B cell (primary cell): ENCODE data around the gene ZNF280C. TPM values are rescaled to one million over a fixed set of nuclear protein-coding genes. Genes with fewer than 3 reads are reported as not detected.

Experiments
- ATAC-seq: fragments of 200-7000 bp; cut with Tn5 transposase; one replicate; pipeline ENCODE4 v1.10.0; 2021; ENCODE audit warnings: low read depth, mild to moderate bottlenecking, moderate number of reproducible peaks, moderate library complexity
- CTCF ChIA-PET: fragments of 350-600 bp; sonication (Branson Sonifier 250); formaldehyde crosslinking; loops from one replicate; lab custom pipeline; 2021; ENCODE audit warnings: antibody characterized with exemption, inconsistent platforms; lab: Charles Lee
- POLR2A ChIA-PET: fragments of 350-600 bp; sonication (Branson Sonifier 250); formaldehyde crosslinking; loops from one replicate; lab custom pipeline; 2021; ENCODE audit warnings: antibody characterized with exemption; lab: Charles Lee
- DNase-seq: peaks from one replicate; pipeline ENCODE4 v3.0.0; 2013
- H2AFZ ChIP-seq: 2 replicates; pipeline ENCODE4 v1.6.1; 2012; ENCODE audit warnings: mild to moderate bottlenecking, low read depth, low read length; ENCODE audit not compliant: insufficient read depth, poor library complexity, severe bottlenecking
- H3K27ac ChIP-seq, 2 donors: 1 replicate in 1 of 2; 2 replicates in 1 of 2; pipeline ENCODE4 v1.5.1; 2012 to 2013; ENCODE audit warnings: low read length in 2 of 2, mild to moderate bottlenecking in 2 of 2, moderate library complexity in 1 of 2
- H3K27me3 ChIP-seq, 4 experiments: fragments of 200-600 bp in 1 of 4; sonication (generic) in 1 of 4; replicated peaks in 1 of 4; 1 replicate in 2 of 4; 2 replicates in 2 of 4; pipeline versions ENCODE4 v1.6.1 to v1.7.0; 2013 to 2016; ENCODE audit warnings: low read length in 3 of 4, mild to moderate bottlenecking in 2 of 4, mixed read lengths in 1 of 4, moderate library complexity in 1 of 4; ENCODE audit not compliant: insufficient read depth in 4 of 4, control insufficient read depth in 3 of 4; ENCODE audit errors: control extremely low read depth in 1 of 4
- H3K36me3 ChIP-seq, 2 experiments: replicated peaks in 1 of 2; 1 replicate in 1 of 2; 2 replicates in 1 of 2; pipeline versions ENCODE4 v1.6.1 to v1.7.1; 2013; ENCODE audit warnings: low read length in 1 of 2; ENCODE audit not compliant: insufficient read depth in 2 of 2, control insufficient read depth in 1 of 2; ENCODE audit errors: control extremely low read depth in 1 of 2, extremely low read depth in 1 of 2
- H3K4me1 ChIP-seq, 2 donors: fragments of 200-600 bp in 1 of 2; sonication (generic) in 1 of 2; 1 replicate in 1 of 2; 2 replicates in 1 of 2; pipeline versions ENCODE4 v1.5.1 to v1.6.1; 2013 to 2017; ENCODE audit warnings: low read length in 2 of 2; ENCODE audit not compliant: control insufficient read depth in 2 of 2, insufficient read depth in 2 of 2
- H3K4me2 ChIP-seq: replicated peaks from 2 replicates; pipeline ENCODE3; 2012; ENCODE audit warnings: mild to moderate bottlenecking, low read depth, low read length; ENCODE audit not compliant: poor library complexity, severe bottlenecking
- H3K4me3 ChIP-seq, 5 experiments: fragments of 200-600 bp in 1 of 5; sonication (generic) in 1 of 5; 1 replicate in 3 of 5; 2 replicates in 2 of 5; pipeline versions ENCODE4 v1.5.1 to v1.7.0; 2011 to 2016; ENCODE audit warnings: low read length in 4 of 5, mild to moderate bottlenecking in 4 of 5, low read depth in 2 of 5, control low read depth in 1 of 5, moderate library complexity in 1 of 5; ENCODE audit not compliant: insufficient read depth in 1 of 5; ENCODE audit errors: control extremely low read depth in 1 of 5, extremely low read depth in 1 of 5
- H3K79me2 ChIP-seq: fragments of 200-600 bp; sonication (generic); one replicate; pipeline ENCODE4 v1.6.0; 2016; ENCODE audit warnings: low read length; ENCODE audit not compliant: control insufficient read depth, insufficient read depth
- H3K9ac ChIP-seq: fragments of 200-600 bp; sonication (generic); 2 replicates; pipeline ENCODE4 v1.6.1; 2017; ENCODE audit warnings: mild to moderate bottlenecking, low read length, moderate library complexity
- H3K9me3 ChIP-seq, 3 donors: one replicate each; pipeline versions ENCODE4 v1.6.1 to v1.7.1; 2013; ENCODE audit warnings: low read length in 2 of 3; ENCODE audit not compliant: control insufficient read depth in 2 of 3, insufficient read depth in 1 of 3; ENCODE audit errors: control extremely low read depth in 1 of 3
- H4K20me1 ChIP-seq: 2 replicates; pipeline ENCODE4 v1.6.0; 2012; ENCODE audit warnings: mild to moderate bottlenecking, low read length; ENCODE audit not compliant: insufficient read depth, control insufficient read depth, poor library complexity, severe bottlenecking
- H3K27ac Mint-ChIP-seq: one replicate; pipeline ENCODE4 v1.8.0; 2021; ENCODE audit warnings: mixed read lengths
- H3K27me3 Mint-ChIP-seq: one replicate; pipeline ENCODE4 v1.8.0; 2021; ENCODE audit warnings: mixed read lengths
- H3K4me1 Mint-ChIP-seq: one replicate; pipeline ENCODE4 v1.8.0; 2021; ENCODE audit warnings: mixed read lengths
- H3K4me3 Mint-ChIP-seq: one replicate; pipeline ENCODE4 v1.8.0; 2021; ENCODE audit warnings: mixed read lengths
- H3K9me3 Mint-ChIP-seq: one replicate; pipeline ENCODE4 v1.8.0; 2022; ENCODE audit warnings: mixed read lengths; ENCODE audit not compliant: insufficient read depth
- EZH2 ChIP-seq: IDR thresholded peaks from 2 replicates; pipeline ENCODE4 v1.6.1; 2012; ENCODE audit warnings: borderline replicate concordance, low read depth, mild to moderate bottlenecking, moderate library complexity, low read length; ENCODE audit not compliant: insufficient read depth, poor library complexity, severe bottlenecking
- WGBS: methylation state at CpG from one replicate; pipeline ENCODE4 v1.1.5; 2013; ENCODE audit warnings: missing lambda C conversion rate; ENCODE audit not compliant: insufficient coverage; 5-methylcytosine and 5-hydroxymethylcytosine counted together
- intact Hi-C: fragments of 100-400 bp; cut with micrococcal nuclease; formaldehyde crosslinking; loops from one replicate; pipeline ENCODE4 v1.10.0; 2022
- polyA plus RNA-seq: library from polyadenylated mRNA; depleted of rRNA; stranded (reverse); fragments of >200 nt; gene quantifications from 2 replicates; pipeline ENCODE4 v1.2.3, GENCODE V29; 2012
- total RNA-seq, 2 donors: library from RNA; stranded (reverse); fragments of 120-200 nt in 1 of 2; gene quantifications; 1 replicate in 1 of 2; 2 replicates in 1 of 2; pipeline versions ENCODE4 v1.2.3 to v1.2.4, GENCODE V29; 2013 to 2022
- TF ChIP-seq, protein P1 (sequence below): fragments of 200-600 bp; IDR thresholded peaks from one replicate; pipeline ENCODE4 v1.8.0; 2022; ENCODE audit warnings: antibody characterized with exemption, mild to moderate bottlenecking

Gene ZNF280C
- total and polyA plus RNA-seq, 2 donors (not counting 1 experiment from before 2014, with no cell fraction given), result 2.3 to 7.0 TPM

DNA sequence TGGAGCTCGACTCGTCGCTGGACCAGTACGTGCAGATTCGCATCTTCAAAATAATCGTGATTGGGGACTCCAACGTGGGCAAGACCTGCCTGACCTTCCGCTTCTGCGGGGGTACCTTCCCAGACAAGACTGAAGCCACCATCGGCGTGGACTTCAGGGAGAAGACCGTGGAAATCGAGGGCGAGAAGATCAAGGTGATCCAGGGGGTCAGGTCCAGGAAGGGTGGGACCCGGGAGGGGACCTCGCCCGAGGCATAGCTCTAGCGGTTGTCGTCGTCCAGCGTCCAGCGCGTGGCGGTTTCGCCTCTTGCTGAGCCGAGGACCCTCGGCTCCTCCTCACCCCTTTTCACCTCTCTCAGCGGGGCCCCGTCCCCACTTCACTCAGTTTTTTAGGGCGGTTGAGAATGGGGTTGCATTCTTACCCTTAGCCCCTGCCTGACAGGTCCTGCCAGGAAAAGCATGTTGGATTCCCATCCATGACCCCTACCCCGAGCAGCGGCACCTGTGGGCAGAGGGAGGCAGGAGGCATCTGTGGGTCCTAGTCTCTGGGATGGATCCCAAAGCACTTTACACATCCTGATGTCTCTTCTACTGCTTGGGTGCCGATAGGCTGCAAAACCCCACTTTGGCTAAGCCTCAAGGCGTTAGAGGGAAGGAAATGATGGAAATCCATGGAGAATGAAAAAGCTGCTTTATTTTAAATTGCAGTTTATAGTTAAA, 96.4 kb downstream of the ZNF280C start:
- ATAC-seq, result no peak
- H3K36me3 ChIP-seq, result no peaks in the 10 kb centered on the region
- CTCF ChIA-PET, result interaction anchor here (1.9 to 3.4 kb wide), 2 partner anchors 19 to 91 kb away, joined by 7 to 17 read pairs; no protein-coding TSS in a partner anchor

More for the DNA sequence above, 96.4 kb downstream of the ZNF280C start:
- intact Hi-C loops, result loop anchor here (5.0 kb wide), 1 partner anchor 95 kb away; the partner anchor contains the start of gene ZNF280C
- H3K4me3 Mint-ChIP-seq, result peak overlapping the region; percentile 91
- peak overlapping the region; percentile 70 for H3K9ac ChIP-seq
- H3K9me3 Mint-ChIP-seq, result no peaks in the 10 kb centered on the region
- H3K27ac Mint-ChIP-seq, result peak overlapping the region; percentile 86
- H3K27ac ChIP-seq, result peak overlapping the region in 1 of 2 donors; percentile 18
- H3K79me2 ChIP-seq, result peaks cover 6% of the 10 kb centered on the region
- no peaks in the 10 kb centered on the region for H4K20me1 ChIP-seq
- peaks cover 30 to 51% of the 10 kb centered on the region in 2 donors for H3K4me1 ChIP-seq
- POLR2A ChIA-PET, result no interaction called here
- peak; percentile 5 for DNase-seq
- peak overlapping the region; percentile 88 for H3K4me2 ChIP-seq
- TF ChIP-seq EZH2, result no peak
- TF ChIP-seq, protein P1, sequence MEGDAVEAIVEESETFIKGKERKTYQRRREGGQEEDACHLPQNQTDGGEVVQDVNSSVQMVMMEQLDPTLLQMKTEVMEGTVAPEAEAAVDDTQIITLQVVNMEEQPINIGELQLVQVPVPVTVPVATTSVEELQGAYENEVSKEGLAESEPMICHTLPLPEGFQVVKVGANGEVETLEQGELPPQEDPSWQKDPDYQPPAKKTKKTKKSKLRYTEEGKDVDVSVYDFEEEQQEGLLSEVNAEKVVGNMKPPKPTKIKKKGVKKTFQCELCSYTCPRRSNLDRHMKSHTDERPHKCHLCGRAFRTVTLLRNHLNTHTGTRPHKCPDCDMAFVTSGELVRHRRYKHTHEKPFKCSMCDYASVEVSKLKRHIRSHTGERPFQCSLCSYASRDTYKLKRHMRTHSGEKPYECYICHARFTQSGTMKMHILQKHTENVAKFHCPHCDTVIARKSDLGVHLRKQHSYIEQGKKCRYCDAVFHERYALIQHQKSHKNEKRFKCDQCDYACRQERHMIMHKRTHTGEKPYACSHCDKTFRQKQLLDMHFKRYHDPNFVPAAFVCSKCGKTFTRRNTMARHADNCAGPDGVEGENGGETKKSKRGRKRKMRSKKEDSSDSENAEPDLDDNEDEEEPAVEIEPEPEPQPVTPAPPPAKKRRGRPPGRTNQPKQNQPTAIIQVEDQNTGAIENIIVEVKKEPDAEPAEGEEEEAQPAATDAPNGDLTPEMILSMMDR, result no peak
- H3K27me3 ChIP-seq, result no peaks in the 10 kb centered on the region
- H3K4me3 ChIP-seq, result peak overlapping the region; percentile 40 to 74 (median 68)
- H3K4me1 Mint-ChIP-seq, result peaks cover 52% of the 10 kb centered on the region
- H2AFZ ChIP-seq, result peak overlapping the region; percentile 82
- 2% methylated on average over 19 of the region's 34 CpGs for WGBS
- H3K27me3 Mint-ChIP-seq, result no peaks in the 10 kb centered on the region
- no peaks in the 10 kb centered on the region for H3K9me3 ChIP-seq
